CD4-positive, CD25-positive, alpha-beta regulatory T cell (primary cell): ENCODE results near the gene TPX2. TPM values are rescaled to one million over a fixed set of nuclear protein-coding genes. Genes with fewer than 3 reads are reported as not detected.

Source experiments
- ATAC-seq, 2 donors: fragments of 150-1000 bp; cut with Tn5 transposase; one replicate each; pipeline ENCODE4 v1.10.0; 2021; ENCODE audit warnings: low read depth in 2 of 2, moderate number of reproducible peaks in 2 of 2, moderate library complexity in 1 of 2
- DNase-seq, 3 donors: peaks; one replicate each; pipeline versions ENCODE4 v3.0.0 to v3.0.0-alpha.2; 2012 to 2022; ENCODE audit warnings: mixed read lengths in 1 of 3
- H3K27ac ChIP-seq: one replicate; pipeline ENCODE4 v1.7.0; 2013; ENCODE audit warnings: mild to moderate bottlenecking, low read length; ENCODE audit not compliant: insufficient read depth, poor library complexity, severe bottlenecking
- H3K27me3 ChIP-seq: one replicate; pipeline ENCODE4 v1.7.0; 2013; ENCODE audit warnings: low read length; ENCODE audit not compliant: control insufficient read depth, insufficient read depth
- H3K36me3 ChIP-seq: one replicate; pipeline ENCODE4 v1.7.0; 2013; ENCODE audit warnings: mild to moderate bottlenecking, low read length, moderate library complexity; ENCODE audit not compliant: control insufficient read depth, insufficient read depth
- H3K4me1 ChIP-seq: 2 replicates; pipeline ENCODE4 v1.7.0; 2013; ENCODE audit warnings: mild to moderate bottlenecking, low read length; ENCODE audit not compliant: insufficient read depth, control insufficient read depth, poor library complexity, severe bottlenecking
- H3K4me3 ChIP-seq: one replicate; pipeline ENCODE4 v1.7.0; 2013; ENCODE audit warnings: low read depth, mild to moderate bottlenecking, low read length, moderate library complexity
- H3K9me3 ChIP-seq, 2 experiments: 1 replicate in 1 of 2; 2 replicates in 1 of 2; pipeline ENCODE4 v1.7.0; 2013; ENCODE audit warnings: low read length in 2 of 2, mild to moderate bottlenecking in 1 of 2, moderate library complexity in 1 of 2; ENCODE audit not compliant: control insufficient read depth in 2 of 2
- H3K27ac Mint-ChIP-seq, 3 donors: one replicate each; pipeline ENCODE4 v1.8.0; 2020 to 2022; ENCODE audit warnings: mild to moderate bottlenecking in 3 of 3, mixed read lengths in 3 of 3, moderate library complexity in 2 of 3
- H3K27me3 Mint-ChIP-seq: one replicate; pipeline ENCODE4 v1.8.0; 2022; ENCODE audit warnings: mild to moderate bottlenecking, mixed read lengths
- H3K36me3 Mint-ChIP-seq: one replicate; pipeline ENCODE4 v1.8.0; 2020; ENCODE audit warnings: mixed read lengths
- H3K4me1 Mint-ChIP-seq, 4 donors: one replicate each; pipeline ENCODE4 v1.8.0; 2020 to 2022; ENCODE audit warnings: mixed read lengths in 4 of 4, mild to moderate bottlenecking in 1 of 4
- H3K4me3 Mint-ChIP-seq, 4 donors: one replicate each; pipeline ENCODE4 v1.8.0; 2020 to 2022; ENCODE audit warnings: mild to moderate bottlenecking in 4 of 4, mixed read lengths in 4 of 4, moderate library complexity in 3 of 4
- H3K9me3 Mint-ChIP-seq, 7 donors: one replicate each; pipeline ENCODE4 v1.8.0; 2020 to 2022; ENCODE audit warnings: mixed read lengths in 7 of 7, mild to moderate bottlenecking in 3 of 7, moderate library complexity in 2 of 7
- polyA plus RNA-seq, 4 donors: library from polyadenylated mRNA; unstranded; fragments of 300-500 nt; fragmentation: Illumina TruSeq; gene quantifications; one replicate each; pipeline ENCODE4 v1.2.3, GENCODE V29; 2021
- total RNA-seq: library from RNA; stranded (reverse); gene quantifications from one replicate; pipeline ENCODE4 v1.2.3, GENCODE V29; 2022

The TPX2 gene
- total and polyA plus RNA-seq, 5 donors from 2014 or later, result 3.1 to 6.3 (median 4.0) TPM

DNA sequence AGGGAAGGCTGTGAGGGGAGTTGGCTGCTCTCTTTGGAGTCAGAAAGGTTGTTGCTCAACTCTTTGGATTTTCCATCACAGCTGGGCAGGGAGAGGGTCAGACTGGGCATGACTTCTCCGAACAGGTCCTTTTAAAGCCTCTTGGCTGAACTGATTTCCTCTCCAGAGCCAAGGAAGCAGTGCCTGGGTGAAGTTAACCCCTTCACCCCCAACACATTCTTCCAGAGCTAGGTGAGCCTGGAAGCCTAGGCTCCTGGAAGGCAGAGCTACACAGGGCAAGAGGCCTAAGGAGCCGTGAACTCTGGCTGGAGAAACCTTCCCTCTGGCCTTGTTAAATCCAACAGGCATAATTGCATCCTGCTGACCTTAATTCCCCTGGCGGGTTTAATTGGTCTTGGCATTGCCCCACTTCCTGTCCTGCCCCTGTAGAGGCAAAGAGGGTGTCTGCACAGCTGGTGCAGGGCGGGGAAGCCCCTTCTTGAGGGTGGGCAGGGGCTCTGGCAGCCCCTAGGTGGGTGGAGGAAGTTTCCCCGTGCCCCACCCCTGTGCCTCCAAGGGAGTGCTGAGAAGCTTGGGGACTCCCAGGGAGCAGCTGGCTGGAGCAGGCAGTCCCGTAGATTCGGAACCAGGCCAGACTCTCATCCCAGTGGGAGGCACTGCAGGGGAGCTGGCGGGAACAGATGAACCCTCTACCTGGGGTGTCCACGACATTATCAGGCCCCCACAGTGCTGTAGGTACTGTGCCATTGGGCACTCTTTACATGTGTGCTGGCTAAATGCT, 76.5 kb downstream of the TPX2 start:
- ATAC-seq (no peak), DNase-seq (no peak)
- H3K4me3 Mint-ChIP-seq, result no peak overlapping the region
- Histone ChIP-seq H3K27me3 (no peaks in the 10 kb centered on the region), H3K4me1 (no peaks in the 10 kb centered on the region), H3K9me3 (no peaks in the 10 kb centered on the region), H3K36me3 (no peaks in the 10 kb centered on the region), H3K4me3 (no peak overlapping the region), H3K27ac (no peak overlapping the region)
- no peaks in the 10 kb centered on the region for H3K4me1 Mint-ChIP-seq
- H3K27ac Mint-ChIP-seq, result no peak overlapping the region
- H3K27me3 Mint-ChIP-seq, result no peaks in the 10 kb centered on the region
- no peaks in the 10 kb centered on the region for H3K36me3 Mint-ChIP-seq
- H3K9me3 Mint-ChIP-seq, result no peaks in the 10 kb centered on the region

DNA sequence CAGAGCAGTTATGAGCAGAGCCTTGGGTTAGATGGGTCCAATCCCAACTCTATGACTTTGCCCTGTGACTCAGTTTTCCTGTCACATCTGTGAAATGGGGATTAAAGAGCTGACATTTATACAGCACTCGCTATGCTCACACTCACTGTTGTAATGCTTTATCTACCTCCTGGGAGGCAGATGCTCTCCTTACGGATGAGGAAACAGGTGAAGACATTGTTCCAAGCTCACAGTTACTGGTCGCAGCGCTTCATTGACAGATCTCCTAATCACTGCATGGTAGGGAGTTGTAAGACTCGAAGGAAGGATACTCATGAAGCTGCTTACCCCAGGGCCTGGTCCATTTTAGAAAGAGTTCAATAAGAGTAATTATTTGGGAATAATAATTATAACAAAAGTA, 77.1 kb downstream of the TPX2 start:
- Histone ChIP-seq H3K27me3 (no peaks in the 10 kb centered on the region), H3K36me3 (no peaks in the 10 kb centered on the region), H3K4me3 (no peak overlapping the region), H3K27ac (no peak overlapping the region), H3K9me3 (no peaks in the 10 kb centered on the region), H3K4me1 (no peaks in the 10 kb centered on the region)
- H3K36me3 Mint-ChIP-seq, result no peaks in the 10 kb centered on the region
- no peak overlapping the region for H3K27ac Mint-ChIP-seq
- ATAC-seq, result no peak
- no peaks in the 10 kb centered on the region for H3K27me3 Mint-ChIP-seq
- H3K9me3 Mint-ChIP-seq, result no peaks in the 10 kb centered on the region
- H3K4me1 Mint-ChIP-seq, result no peaks in the 10 kb centered on the region
- no peak for DNase-seq
- no peak overlapping the region for H3K4me3 Mint-ChIP-seq

DNA sequence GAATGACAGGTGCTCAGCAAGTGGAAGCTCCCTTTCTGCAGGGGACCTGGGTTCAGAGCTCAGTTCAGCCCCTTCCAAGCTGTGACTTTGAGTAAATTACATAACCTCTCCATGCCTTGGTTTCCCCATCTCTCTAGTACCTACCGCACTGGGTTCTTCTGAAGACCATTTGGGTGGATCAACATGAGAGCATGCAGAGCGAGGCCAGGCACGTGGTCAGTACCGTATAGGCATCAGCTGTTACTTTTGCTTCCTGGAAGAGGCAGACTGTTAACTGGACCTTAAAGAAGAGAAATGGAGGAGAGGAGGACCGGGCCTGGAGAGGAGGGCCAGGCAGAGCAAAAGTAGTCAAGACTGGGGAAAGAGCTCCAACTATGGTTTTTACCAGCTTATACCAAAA, 78.4 kb downstream of the TPX2 start:
- no peak overlapping the region for H3K4me3 Mint-ChIP-seq
- no peaks in the 10 kb centered on the region for H3K27me3 Mint-ChIP-seq
- Histone ChIP-seq H3K4me3 (no peak overlapping the region), H3K4me1 (no peaks in the 10 kb centered on the region), H3K9me3 (no peaks in the 10 kb centered on the region), H3K36me3 (no peaks in the 10 kb centered on the region), H3K27me3 (no peaks in the 10 kb centered on the region), H3K27ac (no peak overlapping the region)
- H3K27ac Mint-ChIP-seq, result no peak overlapping the region
- no peaks in the 10 kb centered on the region for H3K36me3 Mint-ChIP-seq
- no peaks in the 10 kb centered on the region for H3K9me3 Mint-ChIP-seq
- no peak for DNase-seq
- peaks cover 0 to 4% (median 0%) of the 10 kb centered on the region in 4 donors for H3K4me1 Mint-ChIP-seq
- no peak for ATAC-seq

DNA sequence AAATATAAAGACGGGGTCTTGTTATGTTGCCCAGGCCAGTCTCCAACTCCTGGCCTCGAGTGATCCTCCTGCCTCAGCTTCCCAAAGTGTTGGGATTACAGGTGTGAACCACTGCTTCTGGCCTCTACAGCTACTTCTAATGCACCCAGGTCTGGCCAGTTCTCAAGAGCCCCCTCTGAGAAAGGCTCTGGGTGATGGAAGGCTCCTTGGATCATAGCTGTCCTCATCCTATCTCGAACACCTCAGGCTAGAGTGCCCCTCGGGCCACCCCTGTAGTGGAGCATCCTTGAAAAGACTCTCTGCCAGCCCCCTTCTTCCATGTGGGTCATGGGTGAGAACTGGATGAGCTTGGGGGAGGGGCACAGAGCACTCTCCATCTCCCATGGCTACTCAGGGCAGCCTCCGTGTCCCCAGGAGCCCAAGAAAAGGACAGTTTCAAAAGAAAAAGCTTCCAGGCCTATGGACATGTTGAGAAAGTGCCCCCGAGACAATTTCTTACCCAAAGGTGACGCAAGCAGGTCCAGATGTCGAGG, 79.4 kb downstream of the TPX2 start:
- H3K27me3 ChIP-seq, result no peaks in the 10 kb centered on the region
- Mint-ChIP-seq H3K4me3 (no peak overlapping the region), H3K4me1 (peaks cover 0 to 8% (median 1%) of the 10 kb centered on the region in 4 donors), H3K36me3 (no peaks in the 10 kb centered on the region), H3K9me3 (no peaks in the 10 kb centered on the region), H3K27me3 (no peaks in the 10 kb centered on the region), H3K27ac (peak overlapping the region in 1 of 3 donors; percentile 38)
- H3K4me1 ChIP-seq, result peaks cover 6% of the 10 kb centered on the region
- H3K27ac ChIP-seq, result no peak overlapping the region
- no peak for ATAC-seq
- H3K36me3 ChIP-seq, result no peaks in the 10 kb centered on the region
- no peaks in the 10 kb centered on the region for H3K9me3 ChIP-seq
- DNase-seq, result no peak
- H3K4me3 ChIP-seq, result no peak overlapping the region

DNA sequence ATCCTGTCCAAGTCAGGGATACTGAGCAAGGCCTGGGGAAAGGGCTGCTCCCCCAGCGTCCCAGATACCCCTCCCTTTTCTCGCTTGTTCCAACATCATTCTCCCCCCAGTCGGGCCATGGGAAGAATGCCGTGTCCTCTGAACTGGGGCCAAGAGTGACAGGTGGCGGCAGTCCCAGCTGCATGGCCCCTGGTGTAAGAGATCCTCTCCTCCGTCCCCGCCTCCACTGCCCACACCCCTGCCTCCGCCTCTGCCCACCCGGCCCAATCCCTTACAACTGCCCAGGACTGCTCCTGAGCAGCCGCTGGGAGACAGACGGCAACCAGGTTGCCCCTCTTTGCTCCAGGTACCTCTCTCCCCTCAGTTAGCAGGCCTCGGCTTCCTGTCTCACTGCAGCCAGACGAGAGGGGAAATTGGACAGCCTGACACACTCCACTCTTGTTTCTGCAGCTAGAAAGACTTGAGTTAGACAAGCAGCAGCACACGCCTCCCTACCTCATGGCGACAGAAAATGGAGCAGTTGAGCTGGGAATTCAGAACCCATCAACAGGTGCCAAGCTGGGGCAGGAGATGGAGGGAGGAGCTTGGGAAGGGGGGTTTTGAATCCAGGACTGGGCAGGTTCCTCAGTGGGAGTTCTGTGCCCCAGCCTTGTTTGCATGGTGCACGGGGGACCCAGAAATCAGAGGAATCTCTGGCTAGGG, 80.1 kb downstream of the TPX2 start, which contains the start of gene MYLK2:
TSS of gene MYLK2 (plus strand) at position 274 of the 702 bp plus-strand sequence. CDS start at position 499, 225 bp downstream.
- no peak for ATAC-seq
- H3K4me3 Mint-ChIP-seq, result no peak within 1 kb of the TSS
- Histone ChIP-seq H3K4me3 (no peak within 1 kb of the TSS), H3K9me3 (no peaks in the 10 kb centered on the region), H3K27me3 (no peaks in the 10 kb centered on the region), H3K4me1 (peaks cover 6% of the 10 kb centered on the region), H3K36me3 (no peaks in the 10 kb centered on the region), H3K27ac (no peak within 1 kb of the TSS)
- peak within 1 kb of the TSS in 1 of 3 donors; percentile 38 for H3K27ac Mint-ChIP-seq
- H3K4me1 Mint-ChIP-seq, result peaks cover 0 to 12% (median 1%) of the 10 kb centered on the region in 4 donors
- H3K9me3 Mint-ChIP-seq, result no peaks in the 10 kb centered on the region
- H3K36me3 Mint-ChIP-seq, result no peaks in the 10 kb centered on the region
- H3K27me3 Mint-ChIP-seq, result no peaks in the 10 kb centered on the region
- DNase-seq, result no peak

DNA sequence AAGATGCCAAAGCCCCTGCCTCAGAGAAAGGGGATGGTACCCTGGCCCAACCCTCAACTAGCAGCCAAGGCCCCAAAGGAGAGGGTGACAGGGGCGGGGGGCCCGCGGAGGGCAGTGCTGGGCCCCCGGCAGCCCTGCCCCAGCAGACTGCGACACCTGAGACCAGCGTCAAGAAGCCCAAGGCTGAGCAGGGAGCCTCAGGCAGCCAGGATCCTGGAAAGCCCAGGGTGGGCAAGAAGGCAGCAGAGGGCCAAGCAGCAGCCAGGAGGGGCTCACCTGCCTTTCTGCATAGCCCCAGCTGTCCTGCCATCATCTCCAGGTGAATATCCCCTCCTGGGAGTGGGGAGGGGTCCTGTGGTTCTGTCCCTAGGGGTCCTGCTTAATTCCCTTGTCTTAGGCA, 81.1 kb downstream of the TPX2 start:
- no peak for DNase-seq
- no peaks in the 10 kb centered on the region for H3K27me3 Mint-ChIP-seq
- Histone ChIP-seq H3K27me3 (no peaks in the 10 kb centered on the region), H3K4me1 (peaks cover 6% of the 10 kb centered on the region), H3K9me3 (no peaks in the 10 kb centered on the region), H3K27ac (no peak overlapping the region), H3K36me3 (no peaks in the 10 kb centered on the region), H3K4me3 (no peak overlapping the region)
- ATAC-seq, result no peak
- H3K4me3 Mint-ChIP-seq, result no peak overlapping the region
- H3K9me3 Mint-ChIP-seq, result no peaks in the 10 kb centered on the region
- peaks cover 0 to 12% (median 1%) of the 10 kb centered on the region in 4 donors for H3K4me1 Mint-ChIP-seq
- no peak overlapping the region for H3K27ac Mint-ChIP-seq
- H3K36me3 Mint-ChIP-seq, result no peaks in the 10 kb centered on the region

DNA sequence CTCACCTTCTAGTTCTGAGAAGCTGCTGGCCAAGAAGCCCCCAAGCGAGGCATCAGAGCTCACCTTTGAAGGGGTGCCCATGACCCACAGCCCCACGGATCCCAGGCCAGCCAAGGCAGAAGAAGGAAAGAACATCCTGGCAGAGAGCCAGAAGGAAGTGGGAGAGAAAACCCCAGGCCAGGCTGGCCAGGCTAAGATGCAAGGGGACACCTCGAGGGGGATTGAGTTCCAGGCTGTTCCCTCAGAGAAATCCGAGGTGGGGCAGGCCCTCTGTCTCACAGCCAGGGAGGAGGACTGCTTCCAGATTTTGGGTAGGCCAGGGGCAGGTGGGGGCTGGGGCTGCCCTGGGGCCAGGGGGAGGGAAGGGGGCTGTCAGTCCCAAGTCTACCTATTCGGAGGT, 82.3 kb downstream of the TPX2 start:
- Histone ChIP-seq H3K9me3 (no peaks in the 10 kb centered on the region), H3K4me3 (no peak overlapping the region), H3K27ac (no peak overlapping the region), H3K36me3 (no peaks in the 10 kb centered on the region), H3K4me1 (peaks cover 6% of the 10 kb centered on the region), H3K27me3 (no peaks in the 10 kb centered on the region)
- no peak for DNase-seq
- no peak overlapping the region for H3K27ac Mint-ChIP-seq
- H3K4me1 Mint-ChIP-seq, result peaks cover 0 to 12% (median 1%) of the 10 kb centered on the region in 4 donors
- no peak for ATAC-seq
- no peaks in the 10 kb centered on the region for H3K36me3 Mint-ChIP-seq
- H3K4me3 Mint-ChIP-seq, result no peak overlapping the region
- no peaks in the 10 kb centered on the region for H3K9me3 Mint-ChIP-seq
- no peaks in the 10 kb centered on the region for H3K27me3 Mint-ChIP-seq
